IMR-90 (cell line): ENCODE measurements around the gene CFAP251. TPM values are rescaled to one million over a fixed set of nuclear protein-coding genes. Genes with fewer than 3 reads are reported as not detected.
A peak's percentile ranks its signal among the peaks of the same experiment; 100 is the strongest.

Source experiments
- ATAC-seq: fragments of 200-7000 bp; cut with Tn5 transposase; 2 replicates; pipeline ENCODE4 v1.9.1; 2020; ENCODE audit warnings: low read depth, mild to moderate bottlenecking, moderate library complexity
- BruUV-seq: library from RNA; stranded (reverse); fragments of 400-500 nt; replicated peaks from 2 replicates; lab custom pipeline; 2021; lab: Mats Ljungman, UMichigan
- CTCF ChIA-PET: fragments of 300-600 bp; formaldehyde crosslinking; extraction: SDS; loops from one replicate; lab custom pipeline; 2021; ENCODE audit warnings: antibody characterized with exemption; lab: Yijun Ruan, JAX
- POLR2A ChIA-PET: fragments of 300-600 bp; sonication (Branson Sonifier 250); formaldehyde crosslinking; loops from one replicate; lab custom pipeline; 2022; ENCODE audit warnings: antibody characterized with exemption; ENCODE audit not compliant: unreplicated experiment; lab: Charles Lee
- DNase-seq: peaks from one replicate; pipeline ENCODE4 v3.0.0; 2013
- H2AFZ ChIP-seq: replicated peaks from 2 replicates; pipeline ENCODE3; 2013; ENCODE audit warnings: low read length, mild to moderate bottlenecking; ENCODE audit not compliant: poor library complexity
- H2AK5ac ChIP-seq: 2 replicates; pipeline ENCODE4 v1.6.1; 2013; ENCODE audit warnings: low read depth, low read length, inconsistent platforms
- H2AK9ac ChIP-seq: replicated peaks from 2 replicates; pipeline ENCODE3; 2013; ENCODE audit warnings: mild to moderate bottlenecking, low read depth, low read length, moderate library complexity; ENCODE audit not compliant: poor library complexity
- H2BK120ac ChIP-seq: 2 replicates; pipeline ENCODE4 v1.6.1; 2013; ENCODE audit warnings: low read depth, low read length, inconsistent platforms
- H2BK15ac ChIP-seq: 3 replicates; pipeline ENCODE4 v1.6.1; 2013; ENCODE audit warnings: low read depth, low read length, inconsistent platforms
- H2BK20ac ChIP-seq: 2 replicates; pipeline ENCODE4 v1.6.1; 2013; ENCODE audit warnings: low read depth, mild to moderate bottlenecking, inconsistent platforms, low read length, moderate library complexity
- H2BK5ac ChIP-seq: 2 replicates; pipeline ENCODE4 v1.6.1; 2013; ENCODE audit warnings: mild to moderate bottlenecking, low read depth, low read length, inconsistent platforms; ENCODE audit not compliant: poor library complexity, severe bottlenecking
- H3K14ac ChIP-seq: replicated peaks from 2 replicates; pipeline ENCODE4 v1.6.1; 2013; ENCODE audit warnings: low read depth, low read length, inconsistent platforms
- H3K18ac ChIP-seq: 2 replicates; pipeline ENCODE4 v1.6.1; 2013; ENCODE audit warnings: low read depth, low read length, control low read depth
- H3K23ac ChIP-seq: 2 replicates; pipeline ENCODE4 v1.6.1; 2013; ENCODE audit warnings: low read depth, low read length, inconsistent platforms
- H3K27ac ChIP-seq: 2 replicates; pipeline ENCODE4 v1.5.1; 2013; ENCODE audit warnings: mild to moderate bottlenecking, control low read depth, low read length; ENCODE audit not compliant: insufficient read depth
- H3K27me3 ChIP-seq: 2 replicates; pipeline ENCODE4 v1.6.1; 2013; ENCODE audit warnings: low read length; ENCODE audit not compliant: control insufficient read depth, insufficient read depth
- H3K36me3 ChIP-seq: 2 replicates; pipeline ENCODE4 v1.6.1; 2013; ENCODE audit warnings: low read length, mixed read lengths; ENCODE audit not compliant: control insufficient read depth, insufficient read depth
- H3K4ac ChIP-seq: 2 replicates; pipeline ENCODE4 v1.6.1; 2013; ENCODE audit warnings: low read depth, low read length, inconsistent platforms
- H3K4me1 ChIP-seq: 2 replicates; pipeline ENCODE4 v1.6.1; 2013; ENCODE audit warnings: low read length, mixed read lengths; ENCODE audit not compliant: control insufficient read depth, insufficient read depth
- H3K4me2 ChIP-seq: 2 replicates; pipeline ENCODE4 v1.6.1; 2013; ENCODE audit warnings: low read depth, mild to moderate bottlenecking, control low read depth, low read length, moderate library complexity
- H3K4me3 ChIP-seq: 2 replicates; pipeline ENCODE4 v1.5.1; 2013; ENCODE audit warnings: low read depth, mild to moderate bottlenecking, control low read depth, low read length, moderate library complexity; ENCODE audit not compliant: insufficient read depth
- H3K56ac ChIP-seq: 2 replicates; pipeline ENCODE4 v1.6.1; 2013; ENCODE audit warnings: low read length, inconsistent platforms; ENCODE audit not compliant: insufficient read depth; ENCODE audit errors: extremely low read depth
- H3K79me1 ChIP-seq, 2 experiments: 2 replicates each; pipeline ENCODE4 v1.6.1; 2013; ENCODE audit warnings: low read length in 2 of 2, inconsistent platforms in 1 of 2, low read depth in 1 of 2
- H3K9ac ChIP-seq: 2 replicates; pipeline ENCODE4 v1.6.1; 2013; ENCODE audit warnings: low read depth, low read length, control low read depth
- H3K9me1 ChIP-seq: 2 replicates; pipeline ENCODE4 v1.6.1; 2013; ENCODE audit warnings: low read length, inconsistent platforms; ENCODE audit not compliant: insufficient read depth
- H3K9me3 ChIP-seq: 2 replicates; pipeline ENCODE4 v1.6.1; 2013; ENCODE audit warnings: low read length; ENCODE audit not compliant: control insufficient read depth, insufficient read depth
- H4K20me1 ChIP-seq: 2 replicates; pipeline ENCODE4 v1.6.1; 2013; ENCODE audit warnings: low read length, inconsistent platforms; ENCODE audit not compliant: insufficient read depth
- H4K5ac ChIP-seq: 2 replicates; pipeline ENCODE4 v1.6.1; 2013; ENCODE audit warnings: mild to moderate bottlenecking, low read depth, low read length, control low read depth
- H4K8ac ChIP-seq, 2 experiments: 2 replicates each; pipeline ENCODE4 v1.6.1; 2013; ENCODE audit warnings: low read depth in 2 of 2, low read length in 2 of 2, control low read depth in 1 of 2, inconsistent platforms in 1 of 2
- H4K91ac ChIP-seq: 2 replicates; pipeline ENCODE4 v1.6.1; 2013; ENCODE audit warnings: low read depth, low read length, inconsistent platforms; ENCODE audit not compliant: insufficient read depth
- BHLHE40 ChIP-seq: fragments of 150-350 bp; IDR thresholded peaks from 2 replicates; pipeline ENCODE4 v1.6.1; 2016; ENCODE audit warnings: mild to moderate bottlenecking, low read depth, low read length
- CEBPB ChIP-seq: IDR thresholded peaks from 2 replicates; pipeline ENCODE4 v1.6.1; 2012; ENCODE audit warnings: low read depth, low read length, improper control_type of control experiment
- CHD1 ChIP-seq: IDR thresholded peaks from 2 replicates; pipeline ENCODE4 v1.6.1; 2012; ENCODE audit warnings: low read depth, low read length, improper control_type of control experiment
- CTCF ChIP-seq: conservative IDR thresholded peaks from 2 replicates; pipeline ENCODE4 v1.5.1; 2012; ENCODE audit warnings: mild to moderate bottlenecking, low read depth, low read length, improper control_type of control experiment
- FOS ChIP-seq: fragments of 150-350 bp; IDR thresholded peaks from 2 replicates; pipeline ENCODE4 v1.6.1; 2016; ENCODE audit warnings: low read depth, low read length
- MAFK ChIP-seq: IDR thresholded peaks from 2 replicates; pipeline ENCODE4 v1.6.1; 2012; ENCODE audit warnings: low read depth, low read length, improper control_type of control experiment
- MAZ ChIP-seq: IDR thresholded peaks from 2 replicates; pipeline ENCODE4 v1.6.1; 2012; ENCODE audit warnings: low read depth, mild to moderate bottlenecking, low read length, improper control_type of control experiment, moderate library complexity, borderline replicate concordance
- MXI1 ChIP-seq: IDR thresholded peaks from 2 replicates; pipeline ENCODE4 v1.6.1; 2012; ENCODE audit warnings: low read depth, mild to moderate bottlenecking, low read length, moderate library complexity, borderline replicate concordance
- NFE2L2 ChIP-seq: fragments of 150-350 bp; IDR thresholded peaks from 2 replicates; pipeline ENCODE4 v1.6.1; 2016; ENCODE audit warnings: low read depth, mild to moderate bottlenecking, low read length
- POLR2A ChIP-seq: IDR thresholded peaks from 2 replicates; pipeline ENCODE4 v1.6.1; 2012; ENCODE audit warnings: mild to moderate bottlenecking, low read depth, low read length
- RAD21 ChIP-seq: IDR thresholded peaks from 2 replicates; pipeline ENCODE4 v1.6.1; 2012; ENCODE audit warnings: low read length, improper control_type of control experiment
- RCOR1 ChIP-seq: IDR thresholded peaks from 2 replicates; pipeline ENCODE4 v1.6.1; 2012; ENCODE audit warnings: mild to moderate bottlenecking, low read length, improper control_type of control experiment; ENCODE audit not compliant: insufficient replicate concordance
- RFX5 ChIP-seq: IDR thresholded peaks from 2 replicates; pipeline ENCODE4 v1.8.0; 2012; ENCODE audit warnings: low read depth, mild to moderate bottlenecking, low read length, moderate library complexity
- SMC3 ChIP-seq: fragments of 150-350 bp; IDR thresholded peaks from 2 replicates; pipeline ENCODE4 v1.6.1; 2016; ENCODE audit warnings: low read depth, mild to moderate bottlenecking, antibody characterized with exemption, low read length, moderate library complexity
- USF2 ChIP-seq: fragments of 150-350 bp; IDR thresholded peaks from 2 replicates; pipeline ENCODE4 v1.6.1; 2017; ENCODE audit warnings: mild to moderate bottlenecking, antibody characterized with exemption, low read length, low read depth
- WGBS, 2 experiments: methylation state at CpG; one replicate each; pipeline versions ENCODE4 v1.1.5 to v1.1.7; 2013; ENCODE audit warnings: missing lambda C conversion rate in 2 of 2; ENCODE audit not compliant: insufficient read length in 1 of 2; ENCODE audit errors: extremely low coverage in 2 of 2; 5-methylcytosine and 5-hydroxymethylcytosine counted together
- dilution Hi-C: fragments of 300-500 bp; cut with HindIII; formaldehyde crosslinking; loops from one replicate; pipeline ENCODE4 v1.14.3; 2018; ENCODE audit warnings: low sequenced_read_pairs; ENCODE audit not compliant: unreplicated experiment
- in situ Hi-C: fragments of 300-500 bp; cut with MboI; formaldehyde crosslinking; loops from 3 replicates; pipeline ENCODE4 v1.14.3; 2019; ENCODE audit warnings: low sequenced_read_pairs, inconsistent platforms, mixed read lengths
- intact Hi-C: fragments of 100-400 bp; cut with micrococcal nuclease; formaldehyde crosslinking; loops from 2 replicates; pipeline ENCODE4 v1.10.0; 2022
- polyA plus RNA-seq, 3 experiments: library from polyadenylated mRNA; depleted of rRNA; stranded (reverse); fragments of >200 nt; gene quantifications; 2 replicates each; pipeline ENCODE4 v1.2.3, GENCODE V29; 2012; ENCODE audit warnings: low replicate concordance in 1 of 3
- total RNA-seq: library from RNA; depleted of rRNA; stranded (reverse); fragments of >200 nt; gene quantifications from 2 replicates; pipeline ENCODE4 v1.2.3, GENCODE V29; 2012

Gene CFAP251
- total and polyA plus RNA-seq, 2 of the 4 experiments (the other 2 are of a cell fraction), result 7.8 to 9.1 TPM

GRCh38 chr12:121926874-121927706, 8.7 kb downstream of the CFAP251 start:
- Histone ChIP-seq H3K4me2 (no peak overlapping the region), H4K8ac (peak overlapping the region; percentile 9 to 87; a peak in 3 of 4 replicates), H2AFZ (peak overlapping the region; percentile 71), H4K91ac (peak overlapping the region; percentile 78), H3K9me1 (peaks cover 16% of the 10 kb centered on the region), H3K36me3 (no peaks in the 10 kb centered on the region), H3K27me3 (no peaks in the 10 kb centered on the region), H3K14ac (peak overlapping the region; percentile 90), H3K79me1 (peaks cover 0 to 12% of the 10 kb centered on the region in 2 experiments; a peak in 1 of 4 replicates), H3K27ac (no peak overlapping the region), H3K4me1 (peaks cover 18% of the 10 kb centered on the region), H2BK5ac (peak overlapping the region; percentile 54), H3K56ac (no peak overlapping the region), H3K4me3 (no peak overlapping the region), H2BK15ac (peak overlapping the region; percentile 69), H2BK20ac (peak overlapping the region; percentile 94), H2AK5ac (peak overlapping the region; percentile 76; the same call in 1 of the 2 replicates), H3K4ac (peak overlapping the region; percentile 91), H3K9ac (peak overlapping the region; percentile 39; the same call in 1 of the 2 replicates), H4K20me1 (no peaks in the 10 kb centered on the region), H3K23ac (peak overlapping the region; percentile 23; the same call in 1 of the 2 replicates), H3K9me3 (no peaks in the 10 kb centered on the region), H4K5ac (peak overlapping the region; percentile 84), H2AK9ac (no peak overlapping the region), H2BK120ac (peak overlapping the region; percentile 91), H3K18ac (peak overlapping the region; percentile 62; the same call in 1 of the 2 replicates)
- WGBS, 2 experiments, result 63% methylated on average over 3 of the region's 7 CpGs; no CpG with 5 or more reads in 1 of the 2 experiments
- no peak for DNase-seq
- CTCF ChIA-PET, result no interaction called here
- intact Hi-C loops (no loop called here), in situ Hi-C loops (no loop called here), dilution Hi-C loops (no loop called here)
- no TSS peak for BruUV-seq
- POLR2A ChIA-PET, result no interaction called here
- ATAC-seq, result no peak
- TF ChIP-seq MAFK (no peak), BHLHE40 (no peak), RAD21 (no peak), MXI1 (no peak), FOS (no peak), RCOR1 (no peak), POLR2A (no peak), MAZ (no peak), CTCF (no peak), CEBPB (no peak), CHD1 (no peak), USF2 (no peak), SMC3 (no peak), RFX5 (no peak), NFE2L2 (no peak)
